Right lobe of liver (tissue), 6 donors: Measurements from ENCODE around the gene NGB. TPM values are rescaled to one million over a fixed set of nuclear protein-coding genes. Genes with fewer than 3 reads are reported as not detected.

ENCODE experiments used
- ATAC-seq, 4 donors: fragments of 200-7000 bp; cut with Tn5 transposase; one replicate each; pipeline ENCODE4 v1.9.1; 2020; ENCODE audit warnings: mild to moderate bottlenecking in 4 of 4, moderate library complexity in 4 of 4
- DNase-seq, 3 donors: peaks; one replicate each; pipeline ENCODE4 v3.0.0-alpha.2; 2020
- H3K27ac ChIP-seq, 3 donors: fragments of 200-600 bp; one replicate each; pipeline ENCODE4 v1.8.0; 2022
- H3K27me3 ChIP-seq, 2 donors: fragments of 200-600 bp; one replicate each; pipeline ENCODE4 v1.8.0; 2022
- H3K36me3 ChIP-seq, 4 donors: fragments of 200-600 bp; sonication (generic) in 1 of 4; one replicate each; pipeline versions ENCODE4 v1.5.1 to v1.8.0; 2017 to 2022; ENCODE audit warnings: control low read depth in 1 of 4
- H3K4me1 ChIP-seq, 4 donors: fragments of 200-600 bp; sonication (generic) in 1 of 4; one replicate each; pipeline versions ENCODE4 v1.5.1 to v1.8.0; 2017 to 2022; ENCODE audit warnings: control low read depth in 1 of 4
- H3K4me3 ChIP-seq, 3 donors: fragments of 200-600 bp; one replicate each; pipeline ENCODE4 v1.8.0; 2022
- H3K9me3 ChIP-seq, 4 donors: fragments of 200-600 bp; sonication (generic) in 1 of 4; one replicate each; pipeline versions ENCODE4 v1.5.1 to v1.8.0; 2017 to 2022; ENCODE audit warnings: control low read depth in 1 of 4
- POLR2A ChIP-seq: fragments of 450-650 bp; IDR thresholded peaks from one replicate; pipeline ENCODE4 v1.6.1; 2017; ENCODE audit warnings: antibody characterized with exemption, mild to moderate bottlenecking
- WGBS: methylation state at CpG from one replicate; pipeline ENCODE4 v1.1.6; 2018; ENCODE audit warnings: low coverage, low lambda C conversion rate; ENCODE audit not compliant: insufficient coverage; ENCODE audit errors: missing lambda C conversion rate; 5-methylcytosine and 5-hydroxymethylcytosine counted together
- intact Hi-C, 2 donors: fragments of 100-400 bp; cut with DNase I; formaldehyde crosslinking; loops; one replicate each; pipeline versions ENCODE4 v1.11.2 to v1.14.1; 2022
- total RNA-seq, 6 experiments: library from RNA; depleted of rRNA in 2 of 6; stranded (reverse); fragments of >200 nt in 2 of 6; fragmentation: NEBNext Ultra II Directional in 3 of 6; extraction: Animal tissue kit (Norgen Biotek cat#: 25700) in 3 of 6; gene quantifications; one replicate each; pipeline versions ENCODE4 v1.1.0 to v1.2.4, GENCODE V29; 2016 to 2023
- TF ChIP-seq, protein P1 (sequence below), 4 donors: fragments of 200-600 bp in 3 of 4; fragments of 450-650 bp in 1 of 4; IDR thresholded peaks; one replicate each; pipeline versions ENCODE4 v1.5.1 to v1.8.0; 2016 to 2022; ENCODE audit warnings: antibody characterized with exemption in 4 of 4, mild to moderate bottlenecking in 2 of 4
- donor health status: DM: no; HTN: yes; CAD: no.
- donor health status: DM: no; HTN: no; CAD: no.
- donor health status: DM: no; HTN: no; CAD: no.
- donor health status: DM: no; HTN: yes; CAD: no.
- donor health status: DM: no; HTN: yes; CAD: no.

NGB gene
- total RNA-seq, 6 experiments from 2014 or later: not detected

DNA sequence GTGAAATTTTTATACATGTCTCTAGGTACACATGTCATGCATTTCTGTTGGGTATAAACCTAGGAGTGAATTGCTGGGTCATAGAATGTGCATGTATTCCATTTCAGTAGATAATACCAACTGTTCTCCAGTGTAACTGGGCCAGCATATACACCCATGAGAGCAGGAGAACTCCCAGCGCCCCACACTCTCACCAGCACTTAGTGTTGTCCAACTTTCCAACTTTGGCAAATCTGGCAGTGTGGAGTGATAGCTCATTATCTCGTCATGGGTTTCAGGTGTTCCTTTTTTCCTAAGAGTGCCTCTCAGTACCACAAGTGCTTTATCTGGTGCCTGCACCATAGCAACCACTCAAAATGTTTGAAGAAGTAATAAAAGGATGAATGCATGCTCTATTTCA, 40.1 kb downstream of the NGB start:
- Histone ChIP-seq H3K27me3 (no peaks in the 10 kb centered on the region), H3K27ac (no peak overlapping the region), H3K4me3 (no peak overlapping the region), H3K9me3 (no peaks in the 10 kb centered on the region), H3K4me1 (no peaks in the 10 kb centered on the region), H3K36me3 (no peaks in the 10 kb centered on the region)
- WGBS: 33% methylated on average over 1 of the region's 2 CpGs
- DNase-seq (no peak), ATAC-seq (no peak)
- TF ChIP-seq, protein P1, sequence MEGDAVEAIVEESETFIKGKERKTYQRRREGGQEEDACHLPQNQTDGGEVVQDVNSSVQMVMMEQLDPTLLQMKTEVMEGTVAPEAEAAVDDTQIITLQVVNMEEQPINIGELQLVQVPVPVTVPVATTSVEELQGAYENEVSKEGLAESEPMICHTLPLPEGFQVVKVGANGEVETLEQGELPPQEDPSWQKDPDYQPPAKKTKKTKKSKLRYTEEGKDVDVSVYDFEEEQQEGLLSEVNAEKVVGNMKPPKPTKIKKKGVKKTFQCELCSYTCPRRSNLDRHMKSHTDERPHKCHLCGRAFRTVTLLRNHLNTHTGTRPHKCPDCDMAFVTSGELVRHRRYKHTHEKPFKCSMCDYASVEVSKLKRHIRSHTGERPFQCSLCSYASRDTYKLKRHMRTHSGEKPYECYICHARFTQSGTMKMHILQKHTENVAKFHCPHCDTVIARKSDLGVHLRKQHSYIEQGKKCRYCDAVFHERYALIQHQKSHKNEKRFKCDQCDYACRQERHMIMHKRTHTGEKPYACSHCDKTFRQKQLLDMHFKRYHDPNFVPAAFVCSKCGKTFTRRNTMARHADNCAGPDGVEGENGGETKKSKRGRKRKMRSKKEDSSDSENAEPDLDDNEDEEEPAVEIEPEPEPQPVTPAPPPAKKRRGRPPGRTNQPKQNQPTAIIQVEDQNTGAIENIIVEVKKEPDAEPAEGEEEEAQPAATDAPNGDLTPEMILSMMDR (IDR thresholded peaks at IDR 0.05): no peak
- TF ChIP-seq POLR2A: no peak
- intact Hi-C loops: no loop called here

DNA sequence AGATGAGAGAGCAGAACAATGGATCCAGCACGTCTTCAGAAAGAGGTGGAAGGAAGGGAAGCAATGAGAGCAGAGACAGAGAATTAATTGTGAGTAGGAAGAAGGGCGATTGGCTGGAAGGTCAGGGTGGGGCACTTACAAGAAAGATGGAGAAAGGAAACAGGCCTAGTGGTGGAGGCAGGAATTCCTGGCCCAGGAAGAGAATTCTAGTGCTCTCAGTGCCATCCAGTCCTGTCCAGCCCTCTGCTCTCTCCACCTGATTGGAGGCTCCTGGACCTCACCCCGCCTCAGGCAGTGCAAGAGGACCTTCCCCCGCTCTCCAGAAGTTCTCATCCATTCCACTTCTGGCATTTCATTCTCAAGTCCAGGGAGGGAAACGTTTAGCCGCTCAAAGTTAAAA, 43.0 kb downstream of the NGB start:
- 46% methylated on average over 6 of the region's 6 CpGs for WGBS
- DNase-seq (no peak), ATAC-seq (no peak)
- H3K36me3 ChIP-seq: no peaks in the 10 kb centered on the region
- H3K27ac ChIP-seq: no peak overlapping the region
- intact Hi-C loops: no loop called here
- H3K27me3 ChIP-seq: no peaks in the 10 kb centered on the region
- TF ChIP-seq, protein P1 (IDR thresholded peaks at IDR 0.05): no peak
- TF ChIP-seq POLR2A: no peak
- H3K4me1 ChIP-seq: no peaks in the 10 kb centered on the region
- H3K9me3 ChIP-seq: no peaks in the 10 kb centered on the region
- no peak overlapping the region for H3K4me3 ChIP-seq

DNA sequence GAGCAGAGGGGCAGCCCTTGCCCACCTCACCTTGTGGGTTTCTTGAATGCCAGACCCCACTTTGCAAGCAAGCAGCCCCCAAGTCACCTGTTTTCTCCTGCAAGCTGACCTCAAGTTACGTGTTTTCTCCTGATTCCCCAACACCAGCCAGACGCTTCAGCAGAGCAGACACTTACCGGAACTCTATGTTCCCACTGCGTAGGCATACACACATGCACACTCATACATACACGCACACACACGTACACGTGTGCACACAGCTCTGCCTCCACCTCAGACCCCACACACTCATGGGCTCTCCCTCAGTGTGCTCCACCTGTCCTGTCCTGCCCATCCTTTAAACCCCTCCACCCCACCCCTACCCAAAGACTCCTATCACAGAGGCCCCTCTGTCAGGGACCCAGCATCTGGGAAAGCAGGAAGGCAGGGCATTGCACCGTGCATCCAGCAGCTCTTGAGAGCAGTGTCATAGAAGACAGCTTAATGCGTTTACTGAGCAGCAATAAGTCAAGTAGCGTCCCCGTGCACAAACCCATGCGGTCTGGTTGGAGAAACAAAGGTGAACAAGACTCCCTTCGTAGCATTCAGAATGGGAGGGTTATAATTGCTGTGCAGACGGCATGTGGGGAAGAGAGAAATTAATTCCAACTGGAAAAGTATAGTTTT, 45.0 kb downstream of the NGB start:
- 59% methylated on average over 9 of the region's 14 CpGs for WGBS

DNA sequence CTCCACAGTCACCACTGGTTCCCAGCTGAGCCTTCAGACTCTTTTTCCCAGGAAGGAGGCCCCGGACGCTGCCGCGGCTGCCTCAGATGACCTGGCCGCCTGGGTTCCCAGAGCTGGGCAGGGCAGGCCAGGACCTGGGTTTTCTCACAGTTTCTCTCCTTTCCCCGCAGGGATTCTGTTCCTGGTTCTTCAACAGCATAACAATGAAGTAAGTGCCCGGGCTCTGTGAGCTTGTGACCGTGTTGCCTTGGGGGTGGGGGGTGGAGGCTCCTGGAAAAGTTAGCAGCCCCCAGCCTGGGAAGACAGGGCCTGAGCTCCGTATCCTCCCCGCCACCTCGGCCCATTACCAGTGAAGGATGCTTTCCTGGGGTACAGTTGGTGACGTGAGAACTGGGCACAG, 45.8 kb downstream of the NGB start:
- TF ChIP-seq, protein P1 (IDR thresholded peaks at IDR 0.05): no peak
- TF ChIP-seq POLR2A: no peak
- H3K9me3 ChIP-seq: no peaks in the 10 kb centered on the region
- ATAC-seq (no peak), DNase-seq (no peak)
- H3K4me1 ChIP-seq: no peaks in the 10 kb centered on the region
- H3K27me3 ChIP-seq: no peaks in the 10 kb centered on the region
- WGBS: 74% methylated on average over 11 of the region's 12 CpGs
- H3K27ac ChIP-seq: no peak overlapping the region
- intact Hi-C loops: no loop called here
- no peaks in the 10 kb centered on the region for H3K36me3 ChIP-seq
- no peak overlapping the region for H3K4me3 ChIP-seq

More for the DNA sequence above, 45.0 kb downstream of the NGB start:
- H3K4me3 ChIP-seq: no peak overlapping the region
- no peaks in the 10 kb centered on the region for H3K4me1 ChIP-seq
- H3K36me3 ChIP-seq: no peaks in the 10 kb centered on the region
- no peaks in the 10 kb centered on the region for H3K9me3 ChIP-seq
- intact Hi-C loops: no loop called here
- no peaks in the 10 kb centered on the region for H3K27me3 ChIP-seq
- ATAC-seq: no peak
- TF ChIP-seq POLR2A: no peak
- TF ChIP-seq, protein P1 (IDR thresholded peaks at IDR 0.05): no peak
- H3K27ac ChIP-seq: no peak overlapping the region
- DNase-seq: no peak
